Osteoblast (primary cell): Measurements from ENCODE around the gene DDX20. TPM values are rescaled to one million over a fixed set of nuclear protein-coding genes. Genes with fewer than 3 reads are reported as not detected.

ENCODE experiments used
- DNase-seq: peaks from one replicate; pipeline ENCODE4 v3.0.0; 2011; ENCODE audit warnings: low spot score, mixed read lengths; ENCODE audit not compliant: insufficient read length; ENCODE audit errors: missing footprints
- H2AFZ ChIP-seq: 2 replicates; pipeline ENCODE4 v1.6.0; 2011; ENCODE audit warnings: mild to moderate bottlenecking, low read length
- H3K27ac ChIP-seq: 2 replicates; pipeline ENCODE4 v1.5.1; 2011; ENCODE audit warnings: mild to moderate bottlenecking, low read depth, low read length, moderate library complexity
- H3K27me3 ChIP-seq: 2 replicates; pipeline ENCODE4 v1.6.0; 2012; ENCODE audit warnings: mild to moderate bottlenecking, control low read depth, inconsistent platforms, low read length, moderate library complexity; ENCODE audit not compliant: insufficient read depth
- H3K36me3 ChIP-seq: 2 replicates; pipeline ENCODE4 v1.5.1; 2011; ENCODE audit warnings: mild to moderate bottlenecking, low read length, control low read depth, moderate library complexity; ENCODE audit not compliant: insufficient read depth
- H3K4me1 ChIP-seq: 2 replicates; pipeline ENCODE4 v1.5.1; 2011; ENCODE audit warnings: mild to moderate bottlenecking, low read length, control low read depth, moderate library complexity; ENCODE audit not compliant: insufficient read depth
- H3K4me2 ChIP-seq: 2 replicates; pipeline ENCODE4 v1.6.0; 2011; ENCODE audit warnings: mild to moderate bottlenecking, low read length; ENCODE audit not compliant: insufficient read depth
- H3K4me3 ChIP-seq: fragments of 200-600 bp; sonication (generic); 3 replicates; pipeline ENCODE4 v1.5.1; 2012; ENCODE audit warnings: mild to moderate bottlenecking, low read length, inconsistent platforms; ENCODE audit not compliant: insufficient read depth
- H3K79me2 ChIP-seq: 2 replicates; pipeline ENCODE4 v1.6.0; 2012; ENCODE audit warnings: mild to moderate bottlenecking, low read length, control low read depth, inconsistent platforms; ENCODE audit not compliant: insufficient read depth
- H3K9me3 ChIP-seq: 2 replicates; pipeline ENCODE4 v1.5.1; 2011; ENCODE audit warnings: low read depth, low read length, control low read depth
- H4K20me1 ChIP-seq: 2 replicates; pipeline ENCODE4 v1.6.0; 2012; ENCODE audit warnings: mild to moderate bottlenecking, low read length, control low read depth; ENCODE audit not compliant: insufficient read depth
- CTCF ChIP-seq: IDR thresholded peaks from 2 replicates; pipeline ENCODE4 v1.5.1; 2011; ENCODE audit warnings: mild to moderate bottlenecking, low read depth, low read length, moderate library complexity; ENCODE audit errors: extremely low read depth
- total RNA-seq: library from RNA; depleted of rRNA; stranded (reverse); fragments of >200 nt; gene quantifications from 2 replicates; pipeline ENCODE4 v1.2.3, GENCODE V29; 2012

DDX20 gene
- total RNA-seq, 1 donor: 15.6 TPM

DNA sequence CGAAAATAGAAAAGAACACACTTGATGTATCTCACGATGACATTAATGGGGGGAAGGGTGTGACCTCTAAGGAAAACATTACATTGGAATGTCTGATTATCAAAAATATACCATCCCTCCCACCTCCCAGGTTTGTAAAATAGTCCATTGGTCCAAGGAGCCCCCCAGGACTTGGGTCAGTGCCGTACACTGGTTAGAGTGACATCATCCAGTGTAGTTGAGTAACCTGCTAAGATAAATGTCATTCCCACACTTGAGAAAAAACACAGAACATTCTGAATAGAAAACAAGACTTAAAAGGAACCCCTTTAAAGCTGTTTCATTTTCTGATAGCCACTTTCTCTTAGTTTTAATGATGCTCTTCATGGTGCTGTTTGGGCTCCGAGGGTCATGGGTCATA is 15.2 kb downstream of the DDX20 start:
- Histone ChIP-seq H4K20me1 (no peaks in the 10 kb centered on the region), H3K4me1 (no peaks in the 10 kb centered on the region), H3K9me3 (no peaks in the 10 kb centered on the region), H3K79me2 (no peaks in the 10 kb centered on the region), H3K27me3 (no peaks in the 10 kb centered on the region), H3K27ac (no peak overlapping the region), H3K36me3 (peaks cover 19% of the 10 kb centered on the region), H2AFZ (no peak overlapping the region), H3K4me3 (no peak overlapping the region), H3K4me2 (no peak overlapping the region)
- no peak for TF ChIP-seq CTCF
- DNase-seq: no peak

DNA sequence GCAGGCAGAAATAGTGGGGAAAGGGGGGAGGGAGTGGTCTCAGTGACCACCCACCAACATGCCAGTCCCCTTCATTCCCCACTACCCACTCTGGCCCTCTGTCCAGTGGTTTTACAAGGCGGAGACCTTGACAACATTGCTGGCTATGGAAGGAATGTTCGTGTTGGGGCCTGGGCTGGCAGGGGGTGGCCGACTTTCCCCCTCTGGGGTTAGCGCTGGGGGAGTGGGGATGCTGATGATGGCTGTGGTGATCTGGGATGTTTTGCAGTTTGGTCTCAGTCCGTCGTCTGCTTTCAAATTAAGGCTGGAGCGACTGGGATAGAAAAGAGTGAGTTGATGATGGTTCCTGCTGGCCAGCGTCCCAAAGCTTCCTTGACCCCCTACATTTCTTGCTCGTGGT is 20.3 kb downstream of the DDX20 start:
- no peak overlapping the region for H3K27ac ChIP-seq
- no peaks in the 10 kb centered on the region for H3K27me3 ChIP-seq
- H2AFZ ChIP-seq: no peak overlapping the region
- peaks cover 10% of the 10 kb centered on the region for H3K4me1 ChIP-seq
- no peaks in the 10 kb centered on the region for H3K9me3 ChIP-seq
- H3K36me3 ChIP-seq: no peaks in the 10 kb centered on the region
- no peak for TF ChIP-seq CTCF
- no peaks in the 10 kb centered on the region for H4K20me1 ChIP-seq
- H3K4me2 ChIP-seq: no peak overlapping the region
- H3K79me2 ChIP-seq: no peaks in the 10 kb centered on the region
- no peak overlapping the region for H3K4me3 ChIP-seq
- no peak for DNase-seq

DNA sequence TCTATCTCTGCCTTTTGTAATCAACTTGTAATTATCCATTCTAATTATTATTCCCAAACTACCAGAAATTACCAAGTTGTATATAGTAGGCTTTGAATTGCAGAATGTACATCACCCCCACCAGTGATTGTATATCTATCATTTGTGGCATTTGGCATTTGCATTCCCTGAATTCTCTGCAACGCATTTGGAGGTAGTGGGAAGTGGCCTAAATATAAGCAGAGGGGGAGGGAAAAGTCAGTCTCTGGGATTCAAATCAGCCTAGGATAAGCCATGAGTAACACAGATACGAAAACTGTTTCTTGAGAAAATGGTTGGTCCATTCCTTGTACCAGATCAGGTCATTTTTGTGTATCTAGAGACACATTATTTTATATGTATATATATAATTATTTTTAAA is 20.7 kb downstream of the DDX20 start:
- H3K79me2 ChIP-seq: no peaks in the 10 kb centered on the region
- H3K4me2 ChIP-seq: no peak overlapping the region
- H3K4me3 ChIP-seq: no peak overlapping the region
- H3K27me3 ChIP-seq: no peaks in the 10 kb centered on the region
- H3K4me1 ChIP-seq: peaks cover 10% of the 10 kb centered on the region
- DNase-seq: no peak
- no peaks in the 10 kb centered on the region for H3K9me3 ChIP-seq
- no peak overlapping the region for H3K27ac ChIP-seq
- no peaks in the 10 kb centered on the region for H4K20me1 ChIP-seq
- H3K36me3 ChIP-seq: no peaks in the 10 kb centered on the region
- H2AFZ ChIP-seq: no peak overlapping the region
- TF ChIP-seq CTCF: no peak

GRCh38 chr1:111776861-111777260 is 21.2 kb downstream of the DDX20 start:
- no peaks in the 10 kb centered on the region for H3K9me3 ChIP-seq
- DNase-seq: no peak
- H3K27ac ChIP-seq: no peak overlapping the region
- no peak overlapping the region for H3K4me3 ChIP-seq
- no peaks in the 10 kb centered on the region for H3K79me2 ChIP-seq
- H3K27me3 ChIP-seq: no peaks in the 10 kb centered on the region
- H3K4me2 ChIP-seq: no peak overlapping the region
- H3K4me1 ChIP-seq: peaks cover 10% of the 10 kb centered on the region
- no peaks in the 10 kb centered on the region for H3K36me3 ChIP-seq
- no peak overlapping the region for H2AFZ ChIP-seq
- no peaks in the 10 kb centered on the region for H4K20me1 ChIP-seq
- no peak for TF ChIP-seq CTCF
